Measurements from ENCODE around the gene NKPD1. TPM values are rescaled to one million over a fixed set of nuclear protein-coding genes. Genes with fewer than 3 reads are reported as not detected.

NKPD1 gene
- total and polyA plus RNA-seq, 2 donors (not counting 3 experiments of a cell fraction or from before 2014, with no cell fraction given), result 0.04 TPM; not detected in 1

GRCh38 chr19:45172611-45173208 lies 11.9 kb upstream of the NKPD1 start:
- no peak overlapping the region for H2AFZ ChIP-seq (ENCODE audit: low read depth, low read length)
- H3K4me3 ChIP-seq (replicated peaks in 1 of 3; ENCODE audit: insufficient read depth in 1 of 3, low read depth in 1 of 3, low read length in 3 of 3), result no peak overlapping the region
- peaks cover 25% of the 10 kb centered on the region for H3K4me1 ChIP-seq (ENCODE audit: control insufficient read depth, extremely low read depth, insufficient read depth, low read length)
- no peaks in the 10 kb centered on the region for H4K20me1 ChIP-seq (replicated peaks; ENCODE audit: control insufficient read depth, extremely low read depth, insufficient read depth, low read length)
- no peaks in the 10 kb centered on the region for H3K9me1 ChIP-seq (replicated peaks; ENCODE audit: control insufficient read depth, extremely low read depth, insufficient read depth, low read length)
- no TSS peak for BruUV-seq (replicated peaks)
- TF ChIP-seq CTCF (IDR thresholded peaks at IDR 0.05; ENCODE audit: extremely low read depth in 1 of 2, insufficient read depth in 1 of 2, low read depth in 1 of 2, low read length in 2 of 2) (no peak), POLR2A (IDR thresholded peaks at IDR 0.05; ENCODE audit: low read depth, low read length) (no peak), JUN (IDR thresholded peaks at IDR 0.05; ENCODE audit: borderline replicate concordance, insufficient read depth, insufficient read length, low read depth) (no peak), MYC (IDR thresholded peaks at IDR 0.05; ENCODE audit: low read depth, low read length) (no peak), GATA2 (IDR thresholded peaks at IDR 0.05; ENCODE audit: insufficient read depth, insufficient read length, low read depth, low read length) (no peak), EZH2 (IDR thresholded peaks at IDR 0.05; ENCODE audit: borderline replicate concordance, low read depth, low read length, severe bottlenecking) (no peak), MAX (IDR thresholded peaks at IDR 0.05; ENCODE audit: insufficient read depth, insufficient read length) (no peak), POLR2AphosphoS5 (IDR thresholded peaks at IDR 0.05; ENCODE audit: insufficient read depth, low read depth, low read length) (no peak), FOS (IDR thresholded peaks at IDR 0.05; ENCODE audit: borderline replicate concordance, insufficient read depth, low read length) (no peak)
- H3K27me3 ChIP-seq (ENCODE audit: control insufficient read depth in 2 of 2, insufficient read depth in 2 of 2, low read length in 2 of 2), result no peaks in the 10 kb centered on the region
- no peak overlapping the region for H3K9ac ChIP-seq (replicated peaks; ENCODE audit: extremely low read depth, insufficient read depth, low read length)
- POLR2A ChIA-PET, result no interaction called here
- H3K27ac ChIP-seq (ENCODE audit: insufficient read depth, low read depth, low read length), result no peak overlapping the region
- no peaks in the 10 kb centered on the region for H3K79me2 ChIP-seq (ENCODE audit: control insufficient read depth, insufficient read depth, low read length)
- DNase-seq (ENCODE audit: low read depth, low spot score), result no peak
- dilution Hi-C loops (cut with MboI; ENCODE audit: extremely low pct_ligation_motif_present, low sequenced_read_pairs) (no loop called here), intact Hi-C loops (cut with micrococcal nuclease) (no loop called here)
- no peak overlapping the region for H3K4me2 ChIP-seq (ENCODE audit: insufficient read depth, low read length)
- no peaks in the 10 kb centered on the region for H3K9me3 ChIP-seq (replicated peaks; ENCODE audit: control insufficient read depth, insufficient read depth, low read length)
- no peaks in the 10 kb centered on the region for H3K36me3 ChIP-seq (ENCODE audit: control insufficient read depth in 2 of 2, extremely low read depth in 1 of 2, insufficient read depth in 2 of 2, low read length in 2 of 2)
- no peak for FAIRE-seq
- CTCF ChIA-PET, result interaction anchor here (2.0 to 2.1 kb wide), 2 partner anchors 10 to 48 kb away, joined by 6 to 7 read pairs; no protein-coding TSS in a partner anchor

Data from endothelial cell of umbilical vein (primary cell).